A549 (cell line): ENCODE data around the gene ZBTB11. TPM values are rescaled to one million over a fixed set of nuclear protein-coding genes. Genes with fewer than 3 reads are reported as not detected.

ENCODE experiments used
- ATAC-seq, 2 experiments: fragments of 200-7000 bp in 1 of 2; fragments of >200 bp in 1 of 2; cut with Nextera tagmentation in 1 of 2; cut with Tn5 transposase in 1 of 2; 3 replicates each; pipeline versions ENCODE4 v1.8.0 to v1.9.1; 2018 to 2020; ENCODE audit warnings: mild to moderate bottlenecking in 1 of 2, moderate library complexity in 1 of 2
- CTCF ChIA-PET: fragments of 300-600 bp; sonication (Branson Sonifier 250); formaldehyde crosslinking; extraction: SDS; loops from one replicate; lab custom pipeline; 2021; ENCODE audit warnings: antibody characterized with exemption, inconsistent platforms; lab: Yijun Ruan, JAX
- POLR2A ChIA-PET: fragments of 350-600 bp; formaldehyde crosslinking; extraction: SDS; loops from one replicate; lab custom pipeline; 2021; ENCODE audit warnings: antibody characterized with exemption, inconsistent platforms; lab: Yijun Ruan, JAX
- DNase-seq, 2 experiments: peaks; one replicate each; pipeline versions ENCODE4 v3.0.0 to v3.0.0-alpha.2; 2011 to 2016; ENCODE audit warnings: low read depth in 1 of 2, low spot score in 1 of 2
- FAIRE-seq: peaks from 2 replicates; lab custom pipeline; 2011; peaks lifted over from hg19 to GRCh38; lab: Jason Lieb, UNC
- H3K27ac ChIP-seq, 2 experiments: fragments of >200 bp; sonication (Bioruptor Twin); formaldehyde crosslinking; 3 replicates each; pipeline ENCODE4 v1.5.1; 2016 to 2017
- H3K4me1 ChIP-seq: fragments of >200 bp; sonication (Bioruptor Twin); formaldehyde crosslinking; 3 replicates; pipeline ENCODE4 v1.6.1; 2016
- H3K4me2 ChIP-seq: fragments of >200 bp; sonication (Bioruptor Twin); formaldehyde crosslinking; 3 replicates; pipeline ENCODE4 v1.6.1; 2016
- H3K4me3 ChIP-seq: fragments of >200 bp; sonication (Bioruptor Twin); formaldehyde crosslinking; 3 replicates; pipeline ENCODE4 v1.5.1; 2016
- H3K9me3 ChIP-seq: fragments of >200 bp; sonication (Bioruptor Twin); formaldehyde crosslinking; 3 replicates; pipeline ENCODE4 v1.6.1; 2016
- BHLHE40 ChIP-seq: IDR thresholded peaks from 2 replicates; pipeline ENCODE4 v1.6.1; 2012; ENCODE audit warnings: low read depth, low read length, inconsistent platforms
- CHD2 ChIP-seq: fragments of 150-350 bp; IDR thresholded peaks from 2 replicates; pipeline ENCODE4 v1.6.1; 2014; ENCODE audit warnings: low read length; ENCODE audit not compliant: partially characterized antibody
- CTCF ChIP-seq: fragments of >200 bp; sonication (Bioruptor Twin); formaldehyde crosslinking; IDR thresholded peaks from 3 replicates; pipeline ENCODE4 v1.5.1; 2016
- ESRRA ChIP-seq: fragments of 150-350 bp; IDR thresholded peaks from 2 replicates; pipeline ENCODE4 v1.6.1; 2014; ENCODE audit warnings: mild to moderate bottlenecking, low read length, borderline replicate concordance
- FOXS1 ChIP-seq: fragments of 250-450 bp; sonication (Bioruptor Pico); IDR thresholded peaks from 2 replicates; pipeline ENCODE4 v1.5.0; 2020; ENCODE audit warnings: mild to moderate bottlenecking, moderate library complexity
- HEYL ChIP-seq: fragments of 250-450 bp; sonication (Bioruptor Pico); IDR thresholded peaks from 2 replicates; pipeline ENCODE4 v1.8.0; 2021; ENCODE audit warnings: mild to moderate bottlenecking, moderate library complexity
- HOXA7 ChIP-seq: fragments of 250-450 bp; sonication (Bioruptor Pico); IDR thresholded peaks from 2 replicates; pipeline ENCODE4 v1.5.0; 2020; ENCODE audit warnings: mild to moderate bottlenecking, moderate library complexity
- HOXB13 ChIP-seq: fragments of 250-450 bp; sonication (Bioruptor Pico); IDR thresholded peaks from 2 replicates; pipeline ENCODE4 v1.5.0; 2020; ENCODE audit warnings: low read depth, mild to moderate bottlenecking, moderate library complexity
- KDM1A ChIP-seq: fragments of 200-600 bp; sonication (generic); IDR thresholded peaks from 2 replicates; pipeline ENCODE4 v1.6.1; 2016; ENCODE audit warnings: low read depth, mild to moderate bottlenecking
- MAX ChIP-seq: IDR thresholded peaks from 2 replicates; pipeline ENCODE4 v1.6.1; 2012
- NFE2L2 ChIP-seq: fragments of 150-350 bp; conservative IDR thresholded peaks from 2 replicates; pipeline ENCODE4 v1.6.1; 2014; ENCODE audit warnings: low read length
- PBX3 ChIP-seq: IDR thresholded peaks from 2 replicates; pipeline ENCODE4 v1.6.1; 2012
- RAD21 ChIP-seq, 2 experiments: fragments of >200 bp in 1 of 2; sonication (Bioruptor Twin) in 1 of 2; formaldehyde crosslinking in 1 of 2; IDR thresholded peaks in 1 of 2; conservative IDR thresholded peaks in 1 of 2; 2 replicates in 1 of 2; 3 replicates in 1 of 2; pipeline ENCODE4 v1.6.1; 2012 to 2018; ENCODE audit warnings: inconsistent platforms in 1 of 2
- REST ChIP-seq: fragments of 200-600 bp; sonication (generic); IDR thresholded peaks from 2 replicates; pipeline ENCODE4 v1.6.1; 2016; ENCODE audit warnings: antibody characterized with exemption, mild to moderate bottlenecking, moderate library complexity
- TFCP2L1 ChIP-seq: fragments of 250-450 bp; sonication (Bioruptor Pico); IDR thresholded peaks from 2 replicates; pipeline ENCODE4 v1.5.0; 2021; ENCODE audit warnings: mild to moderate bottlenecking
- USF2 ChIP-seq: fragments of 450-650 bp; IDR thresholded peaks from 2 replicates; pipeline ENCODE4 v1.6.1; 2014; ENCODE audit warnings: antibody characterized with exemption
- ZFP36 ChIP-seq: fragments of 450-650 bp; IDR thresholded peaks from 2 replicates; pipeline ENCODE4 v1.6.1; 2014; ENCODE audit warnings: borderline replicate concordance; ENCODE audit not compliant: partially characterized antibody
- WGBS: methylation state at CpG from one replicate; pipeline ENCODE4 v1.1.6; 2017; ENCODE audit errors: missing lambda C conversion rate; 5-methylcytosine and 5-hydroxymethylcytosine counted together
- polyA plus RNA-seq, 4 experiments: library from polyadenylated mRNA; depleted of rRNA in 3 of 4; stranded (reverse); fragments of >200 nt; fragmentation: RNase III in 1 of 4; extraction: RNeasy Plus Mini Kit Qiagen cat#74134 plus additional on column Dnase treatment in 1 of 4; gene quantifications; 2 replicates in 3 of 4; 3 replicates in 1 of 4; pipeline ENCODE4 v1.2.3, GENCODE V29; 2011 to 2017
- TF ChIP-seq, protein P1 (sequence below): fragments of 250-450 bp; sonication (Bioruptor Pico); IDR thresholded peaks from 2 replicates; pipeline ENCODE4 v1.5.0; 2020; ENCODE audit warnings: low read depth, mild to moderate bottlenecking, moderate library complexity

The ZBTB11 gene
- polyA plus RNA-seq, 2 of the 4 experiments (the other 2 are of a cell fraction): 11.3 to 24.3 TPM

- 54% methylated on average over 3 of the region's 3 CpGs for WGBS
- ChIA-PET CTCF (no interaction called here), POLR2A (no interaction called here)
- FAIRE-seq: no peak
- ATAC-seq: no peak
- H3K9me3 ChIP-seq: no peaks in the 10 kb centered on the region
- peaks cover 7% of the 10 kb centered on the region for H3K4me1 ChIP-seq
- H3K4me2 ChIP-seq: peak overlapping the region; percentile 79
- H3K4me3 ChIP-seq: peak overlapping the region; percentile 80
- TF ChIP-seq REST (no peak), HEYL (no peak), PBX3 (no peak), FOXS1 (no peak), HOXA7 (CRISPR knock-in tag) (no peak), RAD21 (conservative IDR thresholded peaks at IDR 0.05 in 1 of 2, IDR thresholded peaks at IDR 0.05 in 1 of 2) (no peak), BHLHE40 (no peak), TFCP2L1 (no peak), HOXB13 (no peak), CHD2 (no peak), ZFP36 (no peak), ESRRA (no peak), MAX (no peak), USF2 (no peak), CTCF (no peak), NFE2L2 (no peak), KDM1A (no peak)
- TF ChIP-seq, protein P1, sequence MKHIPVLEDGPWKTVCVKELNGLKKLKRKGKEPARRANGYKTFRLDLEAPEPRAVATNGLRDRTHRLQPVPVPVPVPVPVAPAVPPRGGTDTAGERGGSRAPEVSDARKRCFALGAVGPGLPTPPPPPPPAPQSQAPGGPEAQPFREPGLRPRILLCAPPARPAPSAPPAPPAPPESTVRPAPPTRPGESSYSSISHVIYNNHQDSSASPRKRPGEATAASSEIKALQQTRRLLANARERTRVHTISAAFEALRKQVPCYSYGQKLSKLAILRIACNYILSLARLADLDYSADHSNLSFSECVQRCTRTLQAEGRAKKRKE (CRISPR knock-in tag): no peak
- DNase-seq: no peak
- H3K27ac ChIP-seq: peak overlapping the region; percentile 78 to 90
These were observed 49.0 kb upstream of the ZBTB11 start for GRCh38 chr3:101725890-101726275.
